ENCODE results near the gene OR4D6.

- TF ChIP-seq CTCF (IDR thresholded peaks at IDR 0.05; ENCODE audit: insufficient read depth, low read depth, low read length) = no peak
- no peak for TF ChIP-seq EZH2 (IDR thresholded peaks at IDR 0.05; ENCODE audit: insufficient read depth, low read length)
Measured at GRCh38 chr11:59475176-59475575, 18.4 kb downstream of the OR4D6 start.
